ENCODE results near the gene NFATC1. TPM values are rescaled to one million over a fixed set of nuclear protein-coding genes. Genes with fewer than 3 reads are reported as not detected.
A peak's percentile ranks its signal among the peaks of the same experiment; 100 is the strongest.

Gene NFATC1
- total and polyA plus RNA-seq, 9 donors: 8.4 to 28.3 (median 12.2) TPM

DNA sequence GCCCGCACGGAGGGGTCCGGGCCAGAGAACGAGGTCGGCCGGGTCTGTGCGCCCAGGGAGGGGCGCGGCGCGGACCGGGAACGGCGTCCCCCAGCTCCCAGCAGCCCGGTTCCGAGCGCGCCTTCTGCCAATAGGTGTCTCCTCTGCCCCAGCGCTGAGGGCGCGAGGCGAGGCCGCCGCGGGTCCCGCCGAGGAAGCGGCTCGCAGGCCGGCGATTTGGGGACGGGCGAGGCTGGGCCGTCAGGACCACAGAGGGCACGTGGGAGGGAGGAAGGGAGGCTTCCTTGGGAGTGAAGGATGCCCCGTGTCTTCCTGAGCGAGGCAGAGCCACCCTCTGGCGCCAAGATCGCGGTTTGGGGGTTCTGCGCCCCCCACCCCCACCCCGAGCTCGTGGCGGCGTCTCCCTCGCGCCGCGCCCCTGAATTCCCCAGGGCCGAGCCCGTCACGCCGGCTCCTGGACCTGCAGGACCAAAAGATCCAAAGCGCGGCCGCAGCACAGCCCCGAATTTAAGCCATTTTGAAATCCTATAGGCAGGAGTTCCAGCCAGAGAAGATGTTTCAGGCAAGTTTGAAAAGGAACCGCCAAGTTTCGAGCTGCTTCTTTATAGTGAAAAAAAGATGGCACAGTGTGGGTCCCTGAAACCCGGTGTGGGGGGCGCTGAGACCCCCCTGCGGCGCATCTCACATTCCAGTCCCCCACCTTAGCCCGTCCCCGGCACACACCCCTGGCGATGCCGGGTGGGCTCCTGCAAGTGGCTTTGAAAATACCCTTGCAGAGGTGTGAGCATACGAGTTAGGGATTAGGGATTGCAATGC is 909 bp downstream of the NFATC1 start:
- Histone ChIP-seq H3K36me3 (no peaks in the 10 kb centered on the region), H3K27ac (peak overlapping the region; percentile 82 to 92), H3K4me3 (peak overlapping the region; percentile 56), H3K27me3 (no peaks in the 10 kb centered on the region), H3K9me3 (no peaks in the 10 kb centered on the region), H3K4me1 (ENCODE audit: insufficient read depth) (peaks cover 5% of the 10 kb centered on the region)
- peak; percentile 51 to 77 (median 75) for DNase-seq
- intact Hi-C loops (cut with DNase I): loop anchor here in 1 of 4 donors (5.0 kb wide), 1 partner anchor 131 kb away; no protein-coding TSS in a partner anchor
- TF ChIP-seq EP300 (IDR thresholded peaks at IDR 0.05) (no peak), POLR2A (IDR thresholded peaks at IDR 0.05) (no peak)
- TF ChIP-seq, protein P1, sequence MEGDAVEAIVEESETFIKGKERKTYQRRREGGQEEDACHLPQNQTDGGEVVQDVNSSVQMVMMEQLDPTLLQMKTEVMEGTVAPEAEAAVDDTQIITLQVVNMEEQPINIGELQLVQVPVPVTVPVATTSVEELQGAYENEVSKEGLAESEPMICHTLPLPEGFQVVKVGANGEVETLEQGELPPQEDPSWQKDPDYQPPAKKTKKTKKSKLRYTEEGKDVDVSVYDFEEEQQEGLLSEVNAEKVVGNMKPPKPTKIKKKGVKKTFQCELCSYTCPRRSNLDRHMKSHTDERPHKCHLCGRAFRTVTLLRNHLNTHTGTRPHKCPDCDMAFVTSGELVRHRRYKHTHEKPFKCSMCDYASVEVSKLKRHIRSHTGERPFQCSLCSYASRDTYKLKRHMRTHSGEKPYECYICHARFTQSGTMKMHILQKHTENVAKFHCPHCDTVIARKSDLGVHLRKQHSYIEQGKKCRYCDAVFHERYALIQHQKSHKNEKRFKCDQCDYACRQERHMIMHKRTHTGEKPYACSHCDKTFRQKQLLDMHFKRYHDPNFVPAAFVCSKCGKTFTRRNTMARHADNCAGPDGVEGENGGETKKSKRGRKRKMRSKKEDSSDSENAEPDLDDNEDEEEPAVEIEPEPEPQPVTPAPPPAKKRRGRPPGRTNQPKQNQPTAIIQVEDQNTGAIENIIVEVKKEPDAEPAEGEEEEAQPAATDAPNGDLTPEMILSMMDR (IDR thresholded peaks at IDR 0.05): no peak
- WGBS, 3 donors: 13 to 14% (median 13%) methylated on average over 45 to 68 of the region's 68 CpGs

- H3K4me1 ChIP-seq (ENCODE audit: insufficient read depth): peaks cover 5% of the 10 kb centered on the region
- no peak overlapping the region for H3K27ac ChIP-seq
- TF ChIP-seq, protein P1 (IDR thresholded peaks at IDR 0.05): no peak
- no peak for TF ChIP-seq EP300 (IDR thresholded peaks at IDR 0.05)
- TF ChIP-seq POLR2A (IDR thresholded peaks at IDR 0.05): no peak
- WGBS, 3 donors: 91 to 94% (median 93%) methylated on average over 27 of the region's 27 CpGs
- no peaks in the 10 kb centered on the region for H3K27me3 ChIP-seq
- no peaks in the 10 kb centered on the region for H3K9me3 ChIP-seq
- peak in 4 of 5 donors; percentile 26 to 43 (median 28) for DNase-seq
- H3K36me3 ChIP-seq: no peaks in the 10 kb centered on the region
- intact Hi-C loops (cut with DNase I): loop anchor here in 1 of 4 donors (5.0 kb wide), 1 partner anchor 130 kb away; no protein-coding TSS in a partner anchor
- no peak overlapping the region for H3K4me3 ChIP-seq
Observed at GRCh38 chr18:79397247-79397829, 1.6 kb downstream of the NFATC1 start.

DNA sequence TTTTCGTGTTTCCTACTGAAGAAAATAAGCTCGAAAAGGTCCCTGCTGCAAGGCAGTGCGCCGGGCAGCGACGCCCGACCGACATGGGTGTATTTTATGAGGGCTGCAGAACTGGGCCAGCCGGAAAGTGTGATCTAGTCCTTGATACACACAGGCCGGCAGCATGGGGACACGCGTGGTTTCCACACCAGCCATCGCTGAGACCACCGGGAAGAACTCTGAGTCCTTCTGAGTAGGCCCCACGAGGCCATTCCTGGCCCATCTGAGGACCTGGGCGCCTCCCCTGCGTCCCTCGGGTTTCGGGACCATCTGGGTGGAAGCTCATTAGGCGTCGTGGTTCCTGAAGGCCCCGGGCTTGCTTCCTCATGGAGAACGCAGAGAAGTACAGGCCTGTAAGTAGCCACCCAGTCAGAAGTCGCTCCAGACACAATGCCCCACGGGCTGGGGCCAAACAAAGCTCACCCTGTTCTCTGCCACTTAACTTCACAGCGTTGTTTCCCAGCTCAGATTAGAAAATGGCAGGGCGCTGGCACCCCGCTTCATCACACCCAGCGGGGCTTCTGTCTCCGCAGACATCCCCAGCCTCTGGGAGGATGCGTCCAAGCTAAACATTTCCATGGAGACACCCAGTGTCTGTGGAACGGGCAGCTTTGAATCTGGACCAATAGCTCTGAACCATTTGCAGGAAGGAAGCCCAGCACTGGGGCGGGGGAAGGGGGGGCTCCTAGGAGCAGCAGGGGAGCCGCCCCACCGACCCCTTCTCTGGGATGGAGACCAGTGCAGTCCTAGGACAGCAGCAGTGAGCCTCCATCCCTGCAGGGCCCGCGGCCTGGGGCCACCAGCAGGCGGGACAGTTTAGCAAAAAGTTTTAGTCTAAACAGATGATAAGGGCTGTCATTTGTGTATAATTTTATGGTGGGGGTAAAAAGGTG is 2.4 kb downstream of the NFATC1 start:
- TF ChIP-seq EP300 (IDR thresholded peaks at IDR 0.05) (no peak), POLR2A (IDR thresholded peaks at IDR 0.05) (no peak)
- TF ChIP-seq, protein P1 (IDR thresholded peaks at IDR 0.05): no peak
- no peaks in the 10 kb centered on the region for H3K27me3 ChIP-seq
- intact Hi-C loops (cut with DNase I): loop anchor here in 1 of 4 donors (5.0 kb wide), 1 partner anchor 129 kb away; no protein-coding TSS in a partner anchor
- no peak overlapping the region for H3K27ac ChIP-seq
- H3K4me1 ChIP-seq (ENCODE audit: insufficient read depth): peaks cover 6% of the 10 kb centered on the region
- DNase-seq: peak in 2 of 5 donors; percentile 42 to 47
- no peaks in the 10 kb centered on the region for H3K36me3 ChIP-seq
- 93 to 95% (median 93%) methylated on average over 38 of the region's 38 CpGs for WGBS, 3 donors
- H3K9me3 ChIP-seq: no peaks in the 10 kb centered on the region
- no peak overlapping the region for H3K4me3 ChIP-seq

Measured in ovary (tissue), 9 donors.